HG03139 (cell line): Measurements from ENCODE around the gene RDH13.
"Not testable (repeated sequence)": the region's sequence is repeated elsewhere in the genome, so short reads cannot be mapped to it uniquely, and the experiment has no call there.

Experiments used
- ATAC-seq: cut with Tn5 transposase; IDR thresholded peaks from one replicate; pipeline ENCODE4 v1.9.1; 2021; ENCODE audit not compliant: unreplicated experiment

Gene RDH13

DNA sequence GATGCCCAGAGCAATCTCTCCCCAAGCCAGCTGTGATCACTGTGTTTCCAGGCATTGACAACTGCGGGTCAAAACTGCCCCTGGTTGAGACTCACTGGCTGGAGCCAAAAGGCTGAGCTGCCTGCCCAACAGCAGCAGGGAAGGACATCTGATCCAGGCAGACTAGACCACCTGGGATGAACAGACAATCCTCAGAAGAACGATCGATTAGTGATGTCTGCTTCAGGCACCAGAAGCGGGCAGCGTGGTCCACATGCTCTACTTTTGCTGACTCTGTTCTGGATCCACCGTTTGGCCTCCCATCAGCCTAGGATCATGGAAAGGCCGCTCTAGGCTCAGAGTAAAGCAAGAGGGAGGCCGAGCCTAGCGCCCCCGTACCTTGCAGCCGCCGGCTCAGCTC lies 15.0 kb downstream of the RDH13 start:
- no peak for ATAC-seq

DNA sequence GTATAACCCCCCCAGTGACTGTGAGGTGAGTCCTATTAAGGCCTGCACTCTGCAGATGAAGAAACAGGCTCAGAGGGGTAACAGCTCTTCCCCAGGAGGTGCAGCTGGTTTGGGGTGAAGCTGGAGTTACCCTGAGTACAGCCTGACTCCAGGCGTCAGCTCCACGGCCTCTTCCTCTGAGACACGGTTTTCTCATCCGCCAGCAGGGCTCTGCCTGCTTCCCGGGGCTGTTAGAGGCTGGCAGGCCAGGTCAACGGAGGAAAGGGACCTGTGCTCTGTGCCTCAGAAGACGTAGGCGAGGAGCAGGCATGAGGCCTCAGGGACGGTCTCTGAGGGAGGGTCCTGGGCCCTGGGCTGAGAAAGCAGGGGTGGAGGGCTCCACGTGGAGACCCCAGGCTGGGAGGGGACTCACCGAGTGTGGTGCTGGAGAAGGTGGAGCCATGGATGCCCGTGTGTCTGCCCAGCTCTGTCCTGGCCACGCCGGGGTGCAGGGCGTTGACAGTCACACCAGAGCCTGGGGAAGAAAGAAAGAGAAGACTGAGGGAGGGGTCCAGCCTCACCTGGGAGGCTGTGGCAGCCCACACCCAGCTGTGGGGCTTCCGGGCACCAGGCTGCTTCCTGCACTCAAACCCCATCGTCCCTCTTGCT lies 15.8 kb downstream of the RDH13 start:
- ATAC-seq, result no peak

DNA sequence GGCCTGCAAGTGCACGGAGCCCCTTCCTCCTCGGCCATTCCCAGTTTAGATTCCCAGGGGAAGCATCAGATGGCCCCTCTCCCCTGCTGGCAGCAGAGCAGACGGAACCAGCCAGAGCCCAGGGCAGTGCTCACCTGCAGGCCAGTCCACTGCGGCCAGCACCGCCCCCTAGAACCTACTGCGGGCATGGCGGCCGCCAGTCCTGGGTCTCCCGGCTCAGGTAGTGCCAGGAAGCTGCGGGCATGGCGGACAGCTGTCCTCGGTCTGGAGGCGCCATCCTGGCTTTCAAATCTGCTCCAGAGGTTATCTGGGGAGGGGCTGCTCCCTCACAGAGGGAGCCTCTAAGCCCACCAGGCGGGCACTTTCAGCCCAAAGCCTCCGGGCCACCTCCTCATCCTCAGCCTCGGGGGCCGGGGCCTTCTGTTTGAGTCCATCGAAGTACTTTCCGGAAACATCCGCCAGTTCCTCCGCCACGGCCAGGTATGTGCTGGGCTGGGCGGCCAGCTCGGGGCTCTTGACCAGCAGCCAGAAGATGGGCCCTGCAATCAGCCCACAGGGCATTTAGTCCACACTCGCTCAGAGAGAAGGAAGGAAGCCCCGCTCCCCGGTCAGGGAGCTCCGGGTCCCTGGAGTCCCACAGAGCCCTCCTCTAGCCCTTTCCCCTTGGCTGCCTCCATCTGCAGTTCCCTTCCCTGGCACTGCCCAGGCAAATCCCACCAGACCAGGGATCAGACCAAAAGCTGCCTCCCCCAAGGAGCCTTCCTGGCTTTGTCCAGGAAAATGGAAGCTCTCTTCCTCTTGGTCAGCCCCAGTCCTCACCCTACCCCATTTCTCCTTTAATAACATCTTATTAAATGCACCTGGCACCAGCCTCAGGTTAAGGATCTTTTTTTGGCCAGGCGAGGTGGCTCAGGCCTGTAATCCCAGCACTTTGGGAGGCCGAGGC lies 17.9 kb downstream of the RDH13 start:
- no peak for ATAC-seq

DNA sequence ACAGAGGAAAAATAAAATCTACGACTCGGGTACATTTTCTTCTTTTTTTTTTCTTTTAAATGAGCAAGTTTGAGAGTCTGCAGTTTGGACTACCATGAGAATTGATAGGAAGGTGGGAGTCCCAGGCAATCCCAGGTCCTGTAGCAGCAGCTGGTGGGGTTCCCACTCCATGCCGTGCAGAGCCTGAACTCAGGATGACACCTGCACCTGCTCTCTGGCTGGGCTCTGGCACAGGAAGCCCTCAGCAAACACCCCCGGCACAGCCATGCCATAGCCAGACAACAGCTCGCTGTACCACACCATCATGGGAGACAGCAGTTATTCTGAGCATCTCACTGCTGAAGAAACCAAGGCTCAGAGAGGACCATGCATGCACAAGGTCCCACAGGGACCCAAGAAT lies 18.7 kb downstream of the RDH13 start:
- no peak for ATAC-seq

DNA sequence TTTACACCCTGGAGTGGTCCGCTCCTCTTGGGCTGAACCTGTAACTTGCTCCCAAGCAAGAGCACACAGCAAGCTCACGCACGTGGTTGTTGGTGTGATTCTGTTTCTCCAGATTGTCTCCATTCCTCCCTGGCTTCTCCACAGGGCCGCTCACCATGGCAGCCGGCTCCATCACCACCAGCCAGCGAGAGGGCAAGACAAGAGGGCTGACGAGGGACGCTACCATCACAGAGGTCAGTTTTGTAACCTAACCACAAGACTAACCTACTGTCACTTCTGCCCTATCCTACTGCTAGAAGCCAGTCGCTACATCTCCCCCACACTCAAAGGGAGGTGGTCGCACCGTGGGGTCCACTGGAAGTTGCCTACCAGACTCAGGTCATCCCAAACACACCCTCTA lies 20.3 kb downstream of the RDH13 start:
- ATAC-seq, result no peak

DNA sequence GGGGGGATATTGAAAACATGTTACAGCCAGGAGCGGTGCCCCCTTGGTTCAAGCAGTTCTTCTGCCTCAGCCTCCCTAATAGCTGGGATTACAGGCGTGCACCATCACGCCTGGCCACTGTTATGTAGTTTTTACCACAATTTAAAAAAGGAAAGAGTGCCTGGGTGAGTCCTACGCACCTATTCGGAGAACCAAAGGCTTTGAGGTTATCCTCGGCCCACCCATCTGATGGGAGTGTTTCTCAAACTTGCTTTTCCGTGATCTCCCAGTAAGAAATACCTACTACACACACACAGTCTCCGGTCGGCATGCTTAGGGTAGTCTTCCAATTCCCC lies 20.6 kb downstream of the RDH13 start:
- no peak for ATAC-seq

DNA sequence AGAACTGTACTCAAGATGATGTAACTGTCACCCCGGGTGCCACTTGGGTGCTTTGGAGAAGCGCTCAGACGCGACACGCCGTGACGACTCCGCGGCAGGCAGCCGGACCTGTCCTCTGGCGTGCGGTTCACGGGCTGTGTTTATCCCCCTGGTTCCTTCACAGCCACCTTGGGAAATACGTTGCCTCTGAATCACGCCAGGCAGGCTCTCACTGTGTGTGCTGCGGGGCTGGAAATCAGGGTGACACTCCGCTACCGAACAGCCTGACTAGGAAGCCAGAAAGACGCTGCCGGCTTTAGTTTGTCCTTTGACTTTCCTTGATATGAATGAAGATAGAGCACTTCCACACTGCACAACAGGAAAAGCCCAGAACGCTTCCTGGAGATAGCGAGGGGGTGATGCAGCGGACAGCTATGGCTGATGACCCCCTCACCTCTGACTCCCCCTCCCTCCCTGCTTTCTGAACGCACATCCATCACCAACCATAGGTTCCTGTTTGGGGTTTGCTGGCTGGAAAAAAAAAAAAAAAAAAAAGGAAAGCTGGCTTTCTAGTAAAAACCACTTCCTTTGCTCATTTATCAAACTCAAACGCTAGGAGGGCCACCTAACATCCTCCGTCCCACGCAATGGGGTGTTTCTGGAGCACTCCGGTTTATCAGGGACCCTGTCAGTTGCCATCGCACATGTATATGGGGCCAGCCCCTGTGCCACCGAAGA lies 21.2 kb downstream of the RDH13 start:
- no peak for ATAC-seq

DNA sequence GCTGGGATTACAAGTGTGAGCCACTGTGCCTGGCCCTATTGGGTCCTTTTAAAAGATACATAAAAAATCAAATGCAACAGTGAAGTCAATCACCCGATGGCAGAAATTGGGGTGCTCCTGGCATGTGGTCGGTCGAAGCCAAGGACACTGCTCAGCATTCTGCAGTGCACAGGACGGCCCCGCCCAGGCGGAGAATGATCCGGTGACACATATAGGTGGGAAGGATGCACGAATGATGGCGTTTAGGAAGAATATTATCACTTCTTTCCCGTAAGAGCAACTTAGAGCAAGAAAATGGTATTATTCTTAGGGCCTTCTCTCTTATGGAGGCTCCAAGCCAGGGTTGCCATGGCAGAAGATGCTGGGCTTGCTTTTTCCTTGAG lies 21.7 kb downstream of the RDH13 start:
- no peak for ATAC-seq

DNA sequence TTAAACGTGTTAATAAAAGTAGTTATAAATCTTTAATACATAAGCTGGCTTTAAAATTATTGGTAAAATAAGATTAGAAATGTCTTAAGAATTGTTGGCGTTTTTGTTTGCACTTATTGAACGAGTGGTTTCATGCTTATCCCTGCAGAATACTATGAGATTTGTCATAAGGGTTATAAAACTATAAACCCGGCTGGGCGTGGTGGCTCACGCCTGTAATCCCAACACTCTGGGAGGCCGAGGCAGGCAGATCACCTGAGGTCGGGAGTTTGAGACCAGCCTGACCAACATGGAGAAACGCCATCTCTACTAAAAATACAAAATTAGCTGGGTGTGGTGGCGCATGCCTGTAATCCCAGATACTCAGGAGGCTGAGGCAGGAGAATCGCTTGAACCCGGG lies 22.3 kb downstream of the RDH13 start:
- not testable (repeated sequence) for ATAC-seq

DNA sequence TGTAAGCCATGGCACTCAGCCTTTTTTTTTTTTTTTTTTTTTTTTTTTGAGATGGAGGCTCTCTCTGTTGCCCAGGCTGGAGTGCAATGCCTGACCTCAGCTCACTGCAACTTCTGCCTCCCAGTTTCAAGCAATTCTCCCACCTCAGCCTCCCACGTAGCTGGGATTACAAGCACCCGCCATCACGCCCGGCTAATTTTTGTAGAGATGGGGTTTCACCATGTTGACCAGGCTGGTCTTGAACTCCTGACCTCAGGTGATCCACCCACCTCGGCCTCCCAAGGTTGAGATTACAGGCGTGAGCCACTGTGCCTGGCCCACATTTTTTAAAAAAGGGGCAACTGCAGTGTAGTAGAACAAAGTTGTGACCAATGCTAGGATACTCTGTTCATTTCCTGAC lies 25.3 kb downstream of the RDH13 start:
- ATAC-seq, result not testable (repeated sequence)

DNA sequence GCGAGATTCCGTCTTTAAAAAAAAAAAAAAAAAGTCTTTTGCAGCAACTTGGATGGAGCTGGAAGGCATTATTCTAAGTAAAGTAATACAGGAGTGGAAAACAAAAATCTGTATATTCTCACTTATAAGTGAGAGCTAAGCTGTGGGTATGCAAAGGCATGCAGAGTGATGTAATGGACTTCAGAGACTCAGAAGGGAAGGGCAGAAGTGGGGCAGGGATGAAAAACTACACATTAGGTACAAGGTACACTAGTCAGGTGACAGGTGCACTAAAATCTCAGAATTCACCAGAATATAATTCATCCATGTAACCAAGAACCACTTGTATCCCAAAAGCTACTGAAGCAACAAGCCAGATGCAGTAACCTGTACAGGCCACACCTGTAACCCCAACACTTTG lies 26.9 kb downstream of the RDH13 start:
- ATAC-seq, result no peak

DNA sequence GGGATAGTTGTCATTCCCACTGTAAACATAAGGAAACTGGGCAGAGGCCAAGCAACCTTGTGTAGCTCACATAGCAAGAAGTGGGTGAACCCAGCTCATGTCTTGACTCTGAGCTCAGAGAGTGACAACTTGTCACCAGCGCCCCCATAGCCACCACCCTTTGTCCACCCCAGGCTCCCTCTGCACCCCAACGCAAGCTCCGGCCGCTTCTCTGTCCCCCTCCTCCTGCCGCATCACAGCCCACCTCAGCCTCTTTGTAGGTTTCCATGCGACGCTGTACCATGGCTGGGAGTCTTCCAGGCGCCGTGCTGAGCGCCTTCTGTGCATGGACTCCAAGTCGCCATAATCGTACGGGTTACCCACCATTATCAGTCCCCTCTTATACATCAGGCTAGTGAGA lies 28.2 kb downstream of the RDH13 start:
- ATAC-seq, result no peak

DNA sequence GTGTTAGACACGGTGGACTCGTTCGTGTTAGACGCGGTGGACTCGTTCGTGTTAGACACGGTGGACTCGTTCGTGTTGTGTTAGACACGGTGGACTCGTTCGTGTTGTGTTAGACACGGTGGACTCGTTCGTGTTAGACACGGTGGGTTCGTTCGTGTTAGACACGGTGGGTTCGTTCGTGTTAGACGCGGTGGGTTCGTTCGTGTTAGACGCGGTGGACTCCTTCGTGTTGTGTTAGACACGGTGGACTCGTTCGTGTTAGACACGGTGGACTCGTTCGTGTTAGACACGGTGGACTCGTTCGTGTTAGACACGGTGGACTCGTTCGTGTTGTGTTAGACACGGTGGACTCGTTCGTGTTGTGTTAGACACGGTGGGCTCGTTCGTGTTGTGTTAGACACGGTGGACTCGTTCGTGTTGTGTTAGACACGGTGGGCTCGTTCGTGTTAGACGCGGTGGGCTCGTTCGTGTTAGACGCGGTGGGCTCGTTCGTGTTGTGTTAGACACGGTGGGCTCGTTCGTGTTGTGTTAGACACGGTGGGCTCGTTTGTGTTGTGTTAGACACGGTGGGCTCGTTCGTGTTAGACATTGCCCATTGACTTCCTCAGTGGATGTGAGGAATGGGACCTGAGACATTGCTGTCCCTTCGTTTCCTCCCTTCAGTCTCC lies 29.8 kb downstream of the RDH13 start:
- ATAC-seq, result not testable (repeated sequence)

DNA sequence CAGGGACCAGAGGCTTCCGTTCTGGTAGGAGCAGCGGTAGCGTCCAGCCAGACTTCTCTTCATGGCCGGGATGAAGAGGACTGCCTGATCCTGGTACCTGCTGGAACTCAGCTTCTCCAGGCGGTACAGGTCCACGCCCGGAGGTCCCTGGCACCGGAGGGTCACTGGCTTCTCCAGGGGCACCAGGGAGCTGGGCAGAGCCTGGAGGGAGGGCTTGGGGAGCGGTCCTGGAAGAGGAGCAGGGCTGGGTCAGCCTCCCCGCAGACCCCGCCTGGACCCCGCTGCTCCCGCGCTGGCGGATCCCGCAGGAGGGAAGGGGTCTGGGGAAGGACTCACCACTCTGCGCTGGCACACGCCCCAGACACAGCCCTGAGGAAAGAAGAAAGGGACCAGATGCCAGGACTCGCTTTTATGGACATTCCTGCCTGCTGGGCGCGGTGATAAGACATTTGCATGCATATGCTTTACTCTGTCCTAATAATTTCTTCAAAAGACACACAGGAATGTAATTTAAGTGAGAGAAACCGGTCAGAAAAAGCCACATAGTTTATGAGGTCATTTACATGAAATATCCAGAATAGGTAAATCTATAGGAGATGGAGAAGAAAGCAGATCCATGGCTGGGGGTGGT lies 30.7 kb downstream of the RDH13 start:
- ATAC-seq, result no peak

DNA sequence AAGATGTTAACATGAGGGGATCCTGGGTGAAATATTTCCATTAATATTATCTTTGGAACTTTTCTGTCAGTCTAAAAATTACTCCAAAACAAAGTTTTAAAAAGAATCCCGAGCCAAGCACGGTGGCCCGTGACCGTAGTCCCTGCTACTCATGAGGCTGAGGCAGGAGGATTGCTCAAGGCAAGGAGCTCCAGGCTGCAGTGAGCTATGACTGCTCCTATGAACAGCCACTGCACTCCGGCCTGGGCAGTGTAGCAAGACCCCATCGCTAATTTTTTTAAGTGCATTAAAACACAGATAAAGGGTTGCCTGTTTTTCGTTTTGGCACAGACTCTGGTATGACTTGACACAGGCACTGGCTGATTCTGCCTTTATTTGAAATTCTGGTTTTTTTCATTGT lies 31.8 kb downstream of the RDH13 start:
- ATAC-seq, result no peak

DNA sequence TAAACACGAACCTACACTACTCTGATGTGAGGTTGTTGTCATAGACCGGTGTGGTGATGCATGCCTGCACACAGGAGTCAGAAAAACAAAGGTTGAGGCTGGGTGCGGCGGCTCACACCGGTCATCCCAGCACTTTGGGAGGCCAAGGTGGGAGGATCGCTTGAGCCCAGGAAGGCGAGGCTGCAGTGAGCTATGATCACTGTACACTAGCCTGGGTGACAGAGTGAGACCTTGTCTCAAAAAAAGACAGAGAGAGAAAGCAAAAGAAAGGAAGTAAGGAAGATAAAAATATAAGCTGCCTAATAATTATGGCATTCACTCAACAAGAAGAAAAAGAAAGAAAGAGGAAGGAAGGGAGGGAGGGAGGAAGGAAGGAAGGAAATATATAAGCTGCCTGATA lies 34.2 kb downstream of the RDH13 start:
- no peak for ATAC-seq

DNA sequence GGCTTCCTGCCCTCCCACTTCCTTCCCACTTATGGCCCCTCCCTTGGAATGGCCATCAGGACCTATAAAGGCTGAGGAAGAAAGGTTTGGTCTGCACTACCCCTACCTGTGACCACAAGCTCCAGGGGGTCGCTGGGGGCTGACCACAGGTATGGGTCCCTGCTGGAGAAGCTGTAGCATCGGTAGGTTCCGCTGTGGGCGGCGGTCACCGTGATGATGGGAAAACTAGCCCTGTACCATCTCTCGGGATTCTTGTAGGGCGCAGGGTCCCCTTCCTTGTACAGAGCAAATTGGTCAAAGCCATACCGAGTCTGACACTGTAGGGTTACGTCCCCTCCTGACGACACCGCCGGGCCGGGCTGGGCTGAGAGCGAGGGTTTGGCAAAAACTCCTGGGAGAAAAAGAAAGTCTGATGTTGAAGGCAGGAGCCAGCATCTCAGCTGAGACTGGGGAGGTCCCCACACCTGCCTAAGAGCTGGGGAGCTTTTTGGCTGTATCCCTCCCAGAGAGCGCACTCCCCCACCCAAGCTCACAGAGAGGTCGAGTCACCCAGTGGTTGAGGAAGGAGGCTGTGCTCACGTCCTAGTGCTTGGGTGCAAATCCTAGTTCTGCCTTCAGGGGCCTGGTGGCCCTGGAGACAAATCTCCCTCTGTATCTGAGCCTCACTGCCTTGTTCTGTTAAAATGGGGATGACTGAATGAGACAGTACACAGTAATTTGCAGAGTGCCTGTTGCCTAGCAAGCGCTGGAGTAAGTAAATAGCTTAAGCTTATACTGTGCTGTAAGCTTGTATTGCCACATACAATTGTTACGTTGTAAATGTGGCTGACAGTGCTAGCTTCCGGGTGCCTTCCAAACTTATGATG lies 35.2 kb downstream of the RDH13 start:
- no peak for ATAC-seq

DNA sequence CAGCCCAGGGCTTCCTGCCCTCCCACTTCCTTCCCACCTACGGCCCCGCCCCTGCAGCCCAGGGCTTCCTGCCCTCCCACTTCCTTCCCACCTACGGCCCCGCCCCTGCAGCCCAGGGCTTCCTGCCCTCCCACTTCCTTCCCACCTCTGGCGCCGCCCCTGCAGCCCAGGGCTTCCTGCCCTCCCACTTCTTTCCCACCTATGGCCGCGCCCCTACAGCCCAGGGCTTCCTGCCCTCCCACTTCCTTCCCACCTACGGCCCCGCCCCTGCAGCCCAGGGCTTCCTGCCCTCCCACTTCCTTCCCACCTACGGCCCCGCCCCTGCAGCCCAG lies 35.8 kb downstream of the RDH13 start:
- ATAC-seq, result not testable (repeated sequence)

DNA sequence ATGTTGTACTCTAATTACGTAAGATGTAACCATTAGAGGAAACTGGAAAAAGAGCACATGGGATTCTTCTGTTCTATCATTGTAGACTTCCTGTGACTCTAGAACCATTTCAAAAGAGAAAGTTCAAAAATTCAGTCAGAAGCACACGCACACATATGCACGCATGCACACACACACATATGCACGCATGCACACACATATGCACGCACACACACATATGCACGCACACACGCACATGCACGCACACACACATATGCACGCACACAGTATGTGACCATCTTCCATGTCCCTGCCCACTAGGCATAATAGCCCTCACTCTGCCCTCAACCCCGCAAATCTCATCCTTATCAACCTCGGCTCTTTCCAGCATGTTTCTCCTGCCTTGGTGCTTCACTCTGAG lies 38.8 kb downstream of the RDH13 start:
- ATAC-seq, result no peak

DNA sequence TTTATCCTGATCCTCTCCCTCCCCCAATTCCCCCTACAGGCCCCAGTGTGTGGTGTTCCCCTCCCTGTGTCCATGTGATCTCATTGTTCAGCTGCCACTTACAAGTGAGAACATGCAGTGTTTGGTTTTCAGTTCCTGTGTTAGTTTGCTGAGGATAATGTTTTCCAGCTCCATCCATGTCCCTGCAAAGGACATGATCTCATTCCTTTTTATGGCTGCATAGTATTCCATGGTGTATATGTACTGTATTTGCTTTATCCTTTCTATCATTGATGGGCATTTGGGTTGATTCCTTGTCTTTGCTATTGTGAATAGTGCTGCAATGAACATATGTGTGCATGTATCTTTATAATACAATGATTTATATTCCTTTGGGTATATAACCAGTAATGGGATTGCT lies 42.6 kb downstream of the RDH13 start:
- not testable (repeated sequence) for ATAC-seq
